ENCODE measurements around the gene CRYGB.

Gene CRYGB, protein sequence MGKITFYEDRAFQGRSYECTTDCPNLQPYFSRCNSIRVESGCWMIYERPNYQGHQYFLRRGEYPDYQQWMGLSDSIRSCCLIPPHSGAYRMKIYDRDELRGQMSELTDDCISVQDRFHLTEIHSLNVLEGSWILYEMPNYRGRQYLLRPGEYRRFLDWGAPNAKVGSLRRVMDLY

GRCh38 chr2:208146006-208146405 lies at the start of gene CRYGB:
Gene CRYGB, minus strand, starts transcription at chr2:208146158. Its CDS starts 38 bp downstream, at chr2:208146120.
- no peak within 1 kb of the TSS for H3K4me3 ChIP-seq (ENCODE audit: low read length)
- no peaks in the 10 kb centered on the region for H3K79me2 ChIP-seq (ENCODE audit: control insufficient read depth, low read length)
- no peak within 1 kb of the TSS for H3K4me2 ChIP-seq (ENCODE audit: low read length)
- H3K9me2 ChIP-seq (replicated peaks; ENCODE audit: control insufficient read depth, low read length): no peaks in the 10 kb centered on the region
- TF ChIP-seq EZH2phosphoT487 (IDR thresholded peaks at IDR 0.05; ENCODE audit: borderline replicate concordance, low read length): no peak
- TF ChIP-seq, protein P1, sequence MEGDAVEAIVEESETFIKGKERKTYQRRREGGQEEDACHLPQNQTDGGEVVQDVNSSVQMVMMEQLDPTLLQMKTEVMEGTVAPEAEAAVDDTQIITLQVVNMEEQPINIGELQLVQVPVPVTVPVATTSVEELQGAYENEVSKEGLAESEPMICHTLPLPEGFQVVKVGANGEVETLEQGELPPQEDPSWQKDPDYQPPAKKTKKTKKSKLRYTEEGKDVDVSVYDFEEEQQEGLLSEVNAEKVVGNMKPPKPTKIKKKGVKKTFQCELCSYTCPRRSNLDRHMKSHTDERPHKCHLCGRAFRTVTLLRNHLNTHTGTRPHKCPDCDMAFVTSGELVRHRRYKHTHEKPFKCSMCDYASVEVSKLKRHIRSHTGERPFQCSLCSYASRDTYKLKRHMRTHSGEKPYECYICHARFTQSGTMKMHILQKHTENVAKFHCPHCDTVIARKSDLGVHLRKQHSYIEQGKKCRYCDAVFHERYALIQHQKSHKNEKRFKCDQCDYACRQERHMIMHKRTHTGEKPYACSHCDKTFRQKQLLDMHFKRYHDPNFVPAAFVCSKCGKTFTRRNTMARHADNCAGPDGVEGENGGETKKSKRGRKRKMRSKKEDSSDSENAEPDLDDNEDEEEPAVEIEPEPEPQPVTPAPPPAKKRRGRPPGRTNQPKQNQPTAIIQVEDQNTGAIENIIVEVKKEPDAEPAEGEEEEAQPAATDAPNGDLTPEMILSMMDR (IDR thresholded peaks at IDR 0.05; ENCODE audit: low read depth, low read length, poor library complexity, severe bottlenecking): no peak
- H3K27me3 ChIP-seq (ENCODE audit: control insufficient read depth, low read length): no peaks in the 10 kb centered on the region
- no peaks in the 10 kb centered on the region for H3F3A ChIP-seq (ENCODE audit: control insufficient read depth, insufficient read depth)
- no peak within 1 kb of the TSS for H3K27ac ChIP-seq (ENCODE audit: low read depth, low read length)
- no peaks in the 10 kb centered on the region for H3K36me3 ChIP-seq (ENCODE audit: control insufficient read depth, low read length)
- H3K9me3 ChIP-seq (ENCODE audit: control insufficient read depth, insufficient read depth, low read length): no peaks in the 10 kb centered on the region
- no peaks in the 10 kb centered on the region; the same call in 1 of the 2 replicates for H4K20me1 ChIP-seq (ENCODE audit: control insufficient read depth, insufficient read depth, low read depth, low read length)
- H3K4me1 ChIP-seq (ENCODE audit: control insufficient read depth, low read length): no peaks in the 10 kb centered on the region

DNA sequence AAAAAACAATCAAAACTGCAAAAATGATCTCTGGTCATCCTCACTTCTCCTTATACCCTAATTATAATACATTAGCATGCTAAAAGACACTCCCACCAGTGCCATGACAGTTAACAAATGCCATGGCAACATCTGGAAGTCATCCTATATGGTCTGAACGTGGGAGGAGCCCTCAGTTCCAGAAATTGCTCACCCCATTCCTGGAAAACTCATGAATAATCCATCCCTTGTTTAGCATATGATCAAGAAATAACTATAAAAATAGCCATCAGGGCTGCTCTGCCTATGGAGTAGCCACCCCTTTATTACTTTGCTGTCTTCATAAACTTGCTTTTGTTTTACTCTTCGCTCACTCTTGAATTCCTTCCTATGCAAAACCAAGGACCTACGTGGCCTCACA lies 49.6 kb upstream of the CRYGB start:
- Histone ChIP-seq H3K79me2 (ENCODE audit: control insufficient read depth, low read length) (no peaks in the 10 kb centered on the region), H3K9me2 (replicated peaks; ENCODE audit: control insufficient read depth, low read length) (no peaks in the 10 kb centered on the region), H3K27me3 (ENCODE audit: control insufficient read depth, low read length) (no peaks in the 10 kb centered on the region), H3K9me3 (ENCODE audit: control insufficient read depth, insufficient read depth, low read length) (no peaks in the 10 kb centered on the region), H3K27ac (ENCODE audit: low read depth, low read length) (no peak overlapping the region), H3K36me3 (ENCODE audit: control insufficient read depth, low read length) (no peaks in the 10 kb centered on the region), H4K20me1 (ENCODE audit: control insufficient read depth, insufficient read depth, low read depth, low read length) (no peaks in the 10 kb centered on the region), H3K4me3 (ENCODE audit: low read length) (no peak overlapping the region), H3K4me1 (ENCODE audit: control insufficient read depth, low read length) (no peaks in the 10 kb centered on the region), H3K4me2 (ENCODE audit: low read length) (no peak overlapping the region), H3F3A (ENCODE audit: control insufficient read depth, insufficient read depth) (no peaks in the 10 kb centered on the region)
- TF ChIP-seq, protein P1 (IDR thresholded peaks at IDR 0.05; ENCODE audit: low read depth, low read length, poor library complexity, severe bottlenecking): no peak
- TF ChIP-seq EZH2phosphoT487 (IDR thresholded peaks at IDR 0.05; ENCODE audit: borderline replicate concordance, low read length): no peak

- TF ChIP-seq EZH2phosphoT487 (IDR thresholded peaks at IDR 0.05; ENCODE audit: borderline replicate concordance, low read length): no peak
- TF ChIP-seq, protein P1 (IDR thresholded peaks at IDR 0.05; ENCODE audit: low read depth, low read length, poor library complexity, severe bottlenecking): no peak
- Histone ChIP-seq H3K4me2 (ENCODE audit: low read length) (no peak overlapping the region), H3K9me3 (ENCODE audit: control insufficient read depth, insufficient read depth, low read length) (no peaks in the 10 kb centered on the region), H3K27ac (ENCODE audit: low read depth, low read length) (no peak overlapping the region), H3F3A (ENCODE audit: control insufficient read depth, insufficient read depth) (no peaks in the 10 kb centered on the region), H3K4me3 (ENCODE audit: low read length) (no peak overlapping the region), H4K20me1 (ENCODE audit: control insufficient read depth, insufficient read depth, low read depth, low read length) (no peaks in the 10 kb centered on the region), H3K9me2 (replicated peaks; ENCODE audit: control insufficient read depth, low read length) (no peaks in the 10 kb centered on the region), H3K4me1 (ENCODE audit: control insufficient read depth, low read length) (no peaks in the 10 kb centered on the region), H3K79me2 (ENCODE audit: control insufficient read depth, low read length) (no peaks in the 10 kb centered on the region), H3K36me3 (ENCODE audit: control insufficient read depth, low read length) (no peaks in the 10 kb centered on the region), H3K27me3 (ENCODE audit: control insufficient read depth, low read length) (no peaks in the 10 kb centered on the region)
Measured at GRCh38 chr2:208192611-208193236, 46.8 kb upstream of the CRYGB start.

All from DOHH2 (cell line).